WTC11 (cell line): ENCODE data around the gene PAWR. TPM values are rescaled to one million over a fixed set of nuclear protein-coding genes. Genes with fewer than 3 reads are reported as not detected.
A peak's percentile ranks its signal among the peaks of the same experiment; 100 is the strongest.

Experiments
- ATAC-seq: fragments of 200-7000 bp; cut with Tn5 transposase; 2 replicates; pipeline ENCODE4 v1.10.0; 2021; ENCODE audit warnings: mild to moderate bottlenecking, moderate library complexity
- CTCF ChIA-PET: fragments of 300-600 bp; sonication (Branson Sonifier 250); formaldehyde crosslinking; loops from one replicate; lab custom pipeline; 2021; ENCODE audit warnings: antibody characterized with exemption; lab: Charles Lee
- POLR2A ChIA-PET: fragments of 350-600 bp; sonication (Branson Sonifier 250); formaldehyde crosslinking; loops from one replicate; lab custom pipeline; 2021; ENCODE audit warnings: antibody characterized with exemption; lab: Charles Lee
- DNase-seq: peaks from one replicate; pipeline ENCODE4 v3.0.0; 2021; ENCODE audit warnings: low spot score
- H3K27ac Mint-ChIP-seq: 2 replicates; pipeline ENCODE4 v1.8.0; 2021; ENCODE audit warnings: mixed read lengths
- H3K27me3 Mint-ChIP-seq: 2 replicates; pipeline ENCODE4 v1.8.0; 2021; ENCODE audit warnings: low read depth, mild to moderate bottlenecking, moderate library complexity, mixed read lengths
- H3K36me3 Mint-ChIP-seq: 2 replicates; pipeline ENCODE4 v1.8.0; 2021; ENCODE audit warnings: mixed read lengths
- H3K4me1 Mint-ChIP-seq: 2 replicates; pipeline ENCODE4 v1.8.0; 2022; ENCODE audit warnings: mixed read lengths
- H3K4me3 Mint-ChIP-seq: 2 replicates; pipeline ENCODE4 v1.8.0; 2021; ENCODE audit warnings: mild to moderate bottlenecking, moderate library complexity, mixed read lengths
- H3K9me3 Mint-ChIP-seq: 2 replicates; pipeline ENCODE4 v1.8.0; 2021; ENCODE audit warnings: mixed read lengths
- CDX4 ChIP-seq: fragments of 250-450 bp; sonication (Bioruptor Pico); IDR thresholded peaks from 2 replicates; pipeline ENCODE4 v1.9.0; 2021; ENCODE audit warnings: moderate library complexity, mild to moderate bottlenecking, inconsistent platforms, borderline replicate concordance
- ETV6 ChIP-seq: sonication (generic); formaldehyde crosslinking; IDR thresholded peaks from 2 replicates; pipeline ENCODE4 v1.8.1; 2022; ENCODE audit warnings: mild to moderate bottlenecking, missing genetic modification reagents
- GABPB1 ChIP-seq: sonication (generic); formaldehyde crosslinking; IDR thresholded peaks from 2 replicates; pipeline ENCODE4 v1.8.1; 2023; ENCODE audit warnings: mild to moderate bottlenecking, missing genetic modification reagents
- GTF2I ChIP-seq: fragments of 250-450 bp; sonication (Bioruptor Pico); conservative IDR thresholded peaks from 2 replicates; pipeline ENCODE4 v1.4.0; 2021; ENCODE audit warnings: mild to moderate bottlenecking
- HMGA2 ChIP-seq: fragments of 250-450 bp; sonication (Bioruptor Pico); IDR thresholded peaks from 2 replicates; pipeline ENCODE4 v1.4.0; 2021; ENCODE audit warnings: mild to moderate bottlenecking, moderate library complexity
- KAT7 ChIP-seq: sonication (generic); formaldehyde crosslinking; IDR thresholded peaks from 2 replicates; pipeline ENCODE4 v1.8.1; 2023; ENCODE audit warnings: missing genetic modification reagents, mild to moderate bottlenecking, borderline replicate concordance
- MYBL2 ChIP-seq: sonication (generic); formaldehyde crosslinking; IDR thresholded peaks from 2 replicates; pipeline ENCODE4 v1.8.1; 2023; ENCODE audit warnings: mild to moderate bottlenecking, moderate library complexity, missing genetic modification reagents
- NR2C2 ChIP-seq: sonication (generic); formaldehyde crosslinking; IDR thresholded peaks from 2 replicates; pipeline ENCODE4 v1.8.0; 2022; ENCODE audit warnings: mild to moderate bottlenecking, missing genetic modification reagents
- OVOL2 ChIP-seq: fragments of 250-450 bp; sonication (Bioruptor Pico); IDR thresholded peaks from 2 replicates; pipeline ENCODE4 v1.9.0; 2021; ENCODE audit warnings: mild to moderate bottlenecking, borderline replicate concordance
- PRDM15 ChIP-seq: sonication (generic); formaldehyde crosslinking; IDR thresholded peaks from 2 replicates; pipeline ENCODE4 v1.8.0; 2022; ENCODE audit warnings: missing genetic modification reagents
- SP1 ChIP-seq: sonication (generic); formaldehyde crosslinking; conservative IDR thresholded peaks from 2 replicates; pipeline ENCODE4 v1.8.1; 2022; ENCODE audit warnings: missing genetic modification reagents
- STAT6 ChIP-seq: sonication (generic); formaldehyde crosslinking; conservative IDR thresholded peaks from 2 replicates; pipeline ENCODE4 v1.8.1; 2023; ENCODE audit warnings: mild to moderate bottlenecking, low read depth, missing genetic modification reagents, moderate library complexity
- TCF7 ChIP-seq: sonication (generic); formaldehyde crosslinking; IDR thresholded peaks from 2 replicates; pipeline ENCODE4 v1.8.0; 2022; ENCODE audit warnings: mild to moderate bottlenecking, low read depth, missing genetic modification reagents, moderate library complexity
- TEAD1 ChIP-seq: sonication (generic); formaldehyde crosslinking; IDR thresholded peaks from 2 replicates; pipeline ENCODE4 v1.8.0; 2022; ENCODE audit warnings: mild to moderate bottlenecking, missing genetic modification reagents
- USF2 ChIP-seq: sonication (generic); formaldehyde crosslinking; IDR thresholded peaks from 2 replicates; pipeline ENCODE4 v1.8.1; 2023; ENCODE audit warnings: mild to moderate bottlenecking, missing genetic modification reagents, moderate library complexity
- ZNF121 ChIP-seq: sonication (generic); formaldehyde crosslinking; IDR thresholded peaks from 2 replicates; pipeline ENCODE4 v1.8.0; 2023; ENCODE audit warnings: missing genetic modification reagents
- ZNF138 ChIP-seq: sonication (generic); formaldehyde crosslinking; conservative IDR thresholded peaks from 2 replicates; pipeline ENCODE4 v1.8.1; 2022; ENCODE audit warnings: mild to moderate bottlenecking, moderate library complexity, missing genetic modification reagents
- ZNF219 ChIP-seq: sonication (generic); formaldehyde crosslinking; IDR thresholded peaks from 2 replicates; pipeline ENCODE4 v1.8.0; 2023; ENCODE audit warnings: missing genetic modification reagents, mild to moderate bottlenecking, borderline replicate concordance
- ZNF317 ChIP-seq: sonication (generic); formaldehyde crosslinking; IDR thresholded peaks from 2 replicates; pipeline ENCODE4 v1.8.1; 2023; ENCODE audit warnings: low read depth, mild to moderate bottlenecking, moderate library complexity, missing genetic modification reagents, borderline replicate concordance
- ZNF423 ChIP-seq: fragments of 250-450 bp; sonication (Bioruptor Pico); IDR thresholded peaks from 2 replicates; pipeline ENCODE4 v2.1.2; 2022; ENCODE audit warnings: mild to moderate bottlenecking, moderate library complexity
- ZNF425 ChIP-seq: fragments of 250-450 bp; sonication (Bioruptor Pico); conservative IDR thresholded peaks from 2 replicates; pipeline ENCODE4 v1.9.0; 2021; ENCODE audit warnings: mild to moderate bottlenecking
- ZNF532 ChIP-seq: fragments of 250-450 bp; sonication (Bioruptor Pico); IDR thresholded peaks from 2 replicates; pipeline ENCODE4 v1.9.0; 2021; ENCODE audit warnings: mild to moderate bottlenecking, borderline replicate concordance
- total RNA-seq: library from RNA; stranded (reverse); gene quantifications from 3 replicates; pipeline ENCODE4 v1.2.3, GENCODE V29; 2021

Gene PAWR
- total RNA-seq, 1 experiment from 2014 or later, result 397 TPM

- ATAC-seq, result no peak
- TF ChIP-seq ZNF532 (no peak), ZNF317 (CRISPR knock-in tag) (no peak), ZNF121 (CRISPR knock-in tag) (no peak), PRDM15 (no peak), STAT6 (CRISPR knock-in tag) (no peak), ETV6 (CRISPR knock-in tag) (no peak), ZNF423 (CRISPR knock-in tag) (no peak), NR2C2 (CRISPR knock-in tag) (no peak), SP1 (CRISPR knock-in tag) (no peak), ZNF138 (CRISPR knock-in tag) (no peak), GTF2I (CRISPR knock-in tag) (no peak), OVOL2 (no peak), TCF7 (CRISPR knock-in tag) (no peak)
- no peak for DNase-seq
- peaks cover 15% of the 10 kb centered on the region for H3K36me3 Mint-ChIP-seq
- peak overlapping the region; percentile 77; the same call in 1 of the 2 replicates for H3K27ac Mint-ChIP-seq
- ChIA-PET POLR2A (no interaction called here), CTCF (no interaction called here)
- H3K4me3 Mint-ChIP-seq, result peak overlapping the region; percentile 24; the same call in 1 of the 2 replicates
- peaks cover 62% of the 10 kb centered on the region for H3K4me1 Mint-ChIP-seq
- H3K9me3 Mint-ChIP-seq, result peaks cover 13% of the 10 kb centered on the region
- no peaks in the 10 kb centered on the region for H3K27me3 Mint-ChIP-seq
Observed at GRCh38 chr12:79643821-79644220, 46.9 kb downstream of the PAWR start.

GRCh38 chr12:79638490-79638889 lies 52.3 kb downstream of the PAWR start:
- ChIA-PET CTCF (no interaction called here), POLR2A (interaction anchor here (0.6 kb wide), 1 partner anchor 37 kb away, joined by 12 read pairs; no protein-coding TSS in a partner anchor)
- Mint-ChIP-seq H3K9me3 (no peaks in the 10 kb centered on the region), H3K27me3 (no peaks in the 10 kb centered on the region), H3K27ac (peak overlapping the region; percentile 83; the same call in 1 of the 2 replicates), H3K4me3 (no peak overlapping the region), H3K4me1 (peaks cover 56% of the 10 kb centered on the region), H3K36me3 (no peaks in the 10 kb centered on the region)
- ATAC-seq (no peak), DNase-seq (no peak)
- TF ChIP-seq ZNF219 (CRISPR knock-in tag) (no peak), KAT7 (CRISPR knock-in tag) (no peak), MYBL2 (no peak), USF2 (CRISPR knock-in tag) (no peak), TEAD1 (CRISPR knock-in tag) (no peak), ZNF425 (CRISPR knock-in tag) (no peak), CDX4 (CRISPR knock-in tag) (no peak), HMGA2 (CRISPR knock-in tag) (no peak), GABPB1 (no peak)
